BLaER1 (cell line): ENCODE data around the gene ZNF418.
"Not testable (repeated sequence)": the region's sequence is repeated elsewhere in the genome, so short reads cannot be mapped to it uniquely, and the experiment has no call there.

ENCODE experiments used
- H3K27ac ChIP-seq: shearing (Covaris generic); formaldehyde crosslinking; 2 replicates; pipeline ENCODE4 v1.8.1; 2022
- H3K27me3 ChIP-seq: shearing (Covaris generic); formaldehyde crosslinking; 2 replicates; pipeline ENCODE4 v1.8.1; 2022
- H3K36me3 ChIP-seq: shearing (Covaris generic); formaldehyde crosslinking; 2 replicates; pipeline ENCODE4 v1.8.1; 2022
- H3K4me1 ChIP-seq: shearing (Covaris generic); formaldehyde crosslinking; 2 replicates; pipeline ENCODE4 v1.8.1; 2022
- H3K4me2 ChIP-seq: shearing (Covaris generic); formaldehyde crosslinking; 2 replicates; pipeline ENCODE4 v1.8.1; 2022
- H3K4me3 ChIP-seq: shearing (Covaris generic); formaldehyde crosslinking; 2 replicates; pipeline ENCODE4 v1.8.1; 2022
- H3K9ac ChIP-seq: shearing (Covaris generic); formaldehyde crosslinking; 2 replicates; pipeline ENCODE4 v1.8.1; 2022
- H3K9me3 ChIP-seq: shearing (Covaris generic); formaldehyde crosslinking; 2 replicates; pipeline ENCODE4 v1.8.1; 2022
- H4K20me1 ChIP-seq: shearing (Covaris generic); formaldehyde crosslinking; 2 replicates; pipeline ENCODE4 v1.8.1; 2022
- Cebpa-rat ChIP-seq: shearing (Covaris generic); IDR thresholded peaks from 2 replicates; pipeline ENCODE4 v1.8.1; 2022

Gene ZNF418

GRCh38 chr19:57900311-57900710 is 34.9 kb downstream of the ZNF418 start:
- H3K4me1 ChIP-seq, result no peaks in the 10 kb centered on the region
- H3K4me2 ChIP-seq, result no peak overlapping the region
- no peak for TF ChIP-seq Cebpa-rat
- no peak overlapping the region for H3K9ac ChIP-seq
- peaks cover 25% of the 10 kb centered on the region for H3K36me3 ChIP-seq
- no peak overlapping the region for H3K4me3 ChIP-seq
- H3K27me3 ChIP-seq, result no peaks in the 10 kb centered on the region
- H3K27ac ChIP-seq, result no peak overlapping the region
- peaks cover 19% of the 10 kb centered on the region; the same call in 1 of the 2 replicates for H4K20me1 ChIP-seq
- H3K9me3 ChIP-seq, result no peaks in the 10 kb centered on the region

- H3K4me3 ChIP-seq, H3K9ac ChIP-seq, H3K27me3 ChIP-seq, H4K20me1 ChIP-seq, H3K27ac ChIP-seq, H3K4me2 ChIP-seq: not testable (repeated sequence)
- peaks cover 24% of the 10 kb centered on the region for H3K9me3 ChIP-seq
- peaks cover 13% of the 10 kb centered on the region for H3K4me1 ChIP-seq
- H3K36me3 ChIP-seq, result peaks cover 17% of the 10 kb centered on the region
Measured at GRCh38 chr19:57890706-57891105, 44.5 kb downstream of the ZNF418 start.

GRCh38 chr19:57888560-57889231 is 46.5 kb downstream of the ZNF418 start, which contains the start of gene ZNF814:
TSS of gene ZNF814 (minus strand) at chr19:57889037. CDS start at chr19:57888802, 235 bp downstream.
- Histone ChIP-seq H3K36me3 (peaks cover 37% of the 10 kb centered on the region), H3K4me1 (peaks cover 13% of the 10 kb centered on the region), H3K4me3 (peak within 1 kb of the TSS; percentile 87), H3K9ac (peak within 1 kb of the TSS; percentile 93), H3K4me2 (peak within 1 kb of the TSS; percentile 87), H4K20me1 (no peaks in the 10 kb centered on the region), H3K27ac (peak within 1 kb of the TSS; percentile 91), H3K27me3 (no peaks in the 10 kb centered on the region), H3K9me3 (peaks cover 44% of the 10 kb centered on the region)
- no peak for TF ChIP-seq Cebpa-rat

GRCh38 chr19:57888107-57888559 is 47.1 kb downstream of the ZNF418 start:
- Histone ChIP-seq H3K9ac (peak overlapping the region; percentile 93), H3K27ac (peak overlapping the region; percentile 91), H3K27me3 (no peaks in the 10 kb centered on the region), H3K9me3 (peaks cover 49% of the 10 kb centered on the region), H4K20me1 (no peaks in the 10 kb centered on the region), H3K4me3 (peak overlapping the region; percentile 87), H3K4me1 (peaks cover 13% of the 10 kb centered on the region), H3K36me3 (peaks cover 42% of the 10 kb centered on the region), H3K4me2 (peak overlapping the region; percentile 87)
- TF ChIP-seq Cebpa-rat, result no peak

- H3K4me1 ChIP-seq, result peaks cover 13% of the 10 kb centered on the region
- H3K9me3 ChIP-seq, result peaks cover 56% of the 10 kb centered on the region
- peak overlapping the region; percentile 87 for H3K4me2 ChIP-seq
- peak overlapping the region; percentile 87 for H3K4me3 ChIP-seq
- peaks cover 50% of the 10 kb centered on the region for H3K36me3 ChIP-seq
- no peaks in the 10 kb centered on the region for H4K20me1 ChIP-seq
- no peak for TF ChIP-seq Cebpa-rat
- no peak overlapping the region for H3K27ac ChIP-seq
- H3K27me3 ChIP-seq, result no peaks in the 10 kb centered on the region
- peak overlapping the region; percentile 93 for H3K9ac ChIP-seq
Measured at GRCh38 chr19:57887195-57887941, 47.8 kb downstream of the ZNF418 start.

GRCh38 chr19:57886046-57886445 is 49.2 kb downstream of the ZNF418 start:
- H3K4me3 ChIP-seq, result peak overlapping the region; percentile 87; the same call in 1 of the 2 replicates
- peaks cover 13% of the 10 kb centered on the region for H3K4me1 ChIP-seq
- H3K27me3 ChIP-seq, result no peaks in the 10 kb centered on the region
- TF ChIP-seq Cebpa-rat, result no peak
- H3K27ac ChIP-seq, result no peak overlapping the region
- H4K20me1 ChIP-seq, result no peaks in the 10 kb centered on the region
- no peak overlapping the region for H3K4me2 ChIP-seq
- H3K9ac ChIP-seq, result no peak overlapping the region
- peaks cover 56% of the 10 kb centered on the region for H3K9me3 ChIP-seq
- H3K36me3 ChIP-seq, result peaks cover 50% of the 10 kb centered on the region

- H3K36me3 ChIP-seq, result peaks cover 96% of the 10 kb centered on the region
- peaks cover 97% of the 10 kb centered on the region for H3K9me3 ChIP-seq
- H3K9ac ChIP-seq, H3K27ac ChIP-seq, H3K27me3 ChIP-seq, H3K4me2 ChIP-seq, H3K4me1 ChIP-seq: not testable (repeated sequence)
- 0 out of 2 replicates have a peak overlapping the region, but pooled peaks have one; percentile 25 for H3K4me3 ChIP-seq
- peaks cover 10% of the 10 kb centered on the region; the same call in 1 of the 2 replicates for H4K20me1 ChIP-seq
Measured at GRCh38 chr19:57873883-57874799, 61.1 kb downstream of the ZNF418 start.

GRCh38 chr19:57872450-57872849 is 62.8 kb downstream of the ZNF418 start:
- no peak for TF ChIP-seq Cebpa-rat
- Histone ChIP-seq H3K9me3 (peaks cover 89% of the 10 kb centered on the region), H3K36me3 (peaks cover 98% of the 10 kb centered on the region), H3K4me2 (no peak overlapping the region), H3K4me3 (no peak overlapping the region), H3K4me1 (no peaks in the 10 kb centered on the region), H4K20me1 (peaks cover 12% of the 10 kb centered on the region; the same call in 1 of the 2 replicates), H3K9ac (no peak overlapping the region), H3K27ac (no peak overlapping the region), H3K27me3 (no peaks in the 10 kb centered on the region)
